Testis (tissue), 3 donors: ENCODE data around the gene SLC24A3. TPM values are rescaled to one million over a fixed set of nuclear protein-coding genes. Genes with fewer than 3 reads are reported as not detected.

ENCODE experiments used
- DNase-seq: peaks from one replicate; pipeline ENCODE4 v3.0.0-alpha.2; 2019
- H3K27ac ChIP-seq, 2 donors: fragments of 200-600 bp; sonication (generic); one replicate each; pipeline ENCODE4 v1.5.1; 2019
- H3K27me3 ChIP-seq: fragments of 200-600 bp; sonication (generic); one replicate; pipeline ENCODE4 v1.5.1; 2019
- H3K36me3 ChIP-seq: fragments of 200-600 bp; sonication (generic); one replicate; pipeline ENCODE4 v1.5.1; 2017; ENCODE audit warnings: low read depth; ENCODE audit errors: missing control alignments
- H3K4me1 ChIP-seq: fragments of 200-600 bp; sonication (generic); one replicate; pipeline ENCODE4 v1.5.1; 2019
- H3K4me3 ChIP-seq, 2 donors: fragments of 200-600 bp; sonication (generic); one replicate each; pipeline ENCODE4 v1.5.1; 2017 to 2019
- H3K9me3 ChIP-seq: fragments of 200-600 bp; sonication (generic); one replicate; pipeline ENCODE4 v1.5.1; 2017
- POLR2A ChIP-seq: fragments of 450-650 bp; IDR thresholded peaks from one replicate; pipeline ENCODE4 v1.6.1; 2017; ENCODE audit warnings: antibody characterized with exemption, mild to moderate bottlenecking, moderate library complexity
- WGBS, 2 donors: methylation state at CpG; one replicate each; pipeline ENCODE4 v1.1.5; 2018; 5-methylcytosine and 5-hydroxymethylcytosine counted together
- intact Hi-C: fragments of 100-400 bp; cut with DNase I; formaldehyde crosslinking; loops from one replicate; pipeline ENCODE4 v1.15.1; 2023; ENCODE audit warnings: low total_unique reads
- polyA plus RNA-seq: library from polyadenylated mRNA; stranded (reverse); fragments of 350-450 nt; fragmentation: Illumina TruSeq; extraction: RNeasy Lipid Tissue Mini Kit (QIAGEN cat#74804); gene quantifications from one replicate; pipeline ENCODE4 v1.2.3, GENCODE V29; 2014; ENCODE audit warnings: low read depth, low replicate concordance; ENCODE audit not compliant: insufficient read depth
- total RNA-seq, 2 donors: library from RNA; depleted of rRNA; stranded (reverse); fragments of >200 nt; gene quantifications; one replicate each; pipeline ENCODE4 v1.2.3, GENCODE V29; 2016
- TF ChIP-seq, protein P1 (sequence below), 3 experiments: fragments of 450-650 bp in 2 of 3; fragments of 200-600 bp in 1 of 3; sonication (generic) in 1 of 3; IDR thresholded peaks; one replicate each; pipeline ENCODE4 v1.5.1; 2016 to 2019; ENCODE audit warnings: antibody characterized with exemption in 3 of 3, mild to moderate bottlenecking in 2 of 3, moderate library complexity in 1 of 3

Gene SLC24A3
- total and polyA plus RNA-seq, 3 donors from 2014 or later, result 2.4 to 4.5 (median 3.8) TPM

DNA sequence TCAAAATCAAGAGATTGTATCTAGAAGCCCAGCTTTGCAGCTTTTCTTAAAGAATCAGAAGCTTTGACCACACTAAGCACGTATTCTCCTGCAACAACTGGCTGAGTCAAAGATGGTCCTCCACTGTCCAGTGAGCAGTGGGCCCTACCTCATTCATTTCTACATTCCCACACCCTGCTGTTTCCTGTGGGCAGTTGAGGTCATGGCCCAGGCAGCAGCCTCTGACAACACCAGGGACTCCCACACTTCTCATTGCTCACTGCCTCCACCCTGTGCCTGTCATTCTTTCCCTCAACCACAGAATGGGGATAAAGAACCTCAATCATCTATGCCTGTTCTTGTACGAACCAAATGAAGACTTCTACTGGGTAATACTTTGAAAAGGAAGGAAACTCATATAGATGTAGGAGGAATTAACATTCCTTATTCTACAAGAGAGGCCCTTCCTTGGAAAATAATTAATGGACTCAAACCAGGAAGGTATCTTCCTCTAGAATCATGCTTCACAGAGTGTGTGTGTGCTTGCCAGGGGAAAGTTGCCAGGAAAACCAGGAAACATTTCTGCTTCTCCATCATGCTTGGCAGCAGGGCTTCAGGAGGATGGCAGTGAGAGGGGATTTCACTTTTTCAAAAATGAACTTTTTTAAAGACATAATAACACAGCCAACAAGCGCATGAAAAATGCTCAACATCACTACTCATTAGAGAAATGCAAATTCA is 353.9 kb downstream of the SLC24A3 start:
- Histone ChIP-seq H3K4me3 (no peak overlapping the region), H3K4me1 (no peaks in the 10 kb centered on the region), H3K36me3 (no peaks in the 10 kb centered on the region), H3K27me3 (no peaks in the 10 kb centered on the region), H3K27ac (no peak overlapping the region), H3K9me3 (no peaks in the 10 kb centered on the region)
- DNase-seq, result peak; percentile 19
- TF ChIP-seq, protein P1, sequence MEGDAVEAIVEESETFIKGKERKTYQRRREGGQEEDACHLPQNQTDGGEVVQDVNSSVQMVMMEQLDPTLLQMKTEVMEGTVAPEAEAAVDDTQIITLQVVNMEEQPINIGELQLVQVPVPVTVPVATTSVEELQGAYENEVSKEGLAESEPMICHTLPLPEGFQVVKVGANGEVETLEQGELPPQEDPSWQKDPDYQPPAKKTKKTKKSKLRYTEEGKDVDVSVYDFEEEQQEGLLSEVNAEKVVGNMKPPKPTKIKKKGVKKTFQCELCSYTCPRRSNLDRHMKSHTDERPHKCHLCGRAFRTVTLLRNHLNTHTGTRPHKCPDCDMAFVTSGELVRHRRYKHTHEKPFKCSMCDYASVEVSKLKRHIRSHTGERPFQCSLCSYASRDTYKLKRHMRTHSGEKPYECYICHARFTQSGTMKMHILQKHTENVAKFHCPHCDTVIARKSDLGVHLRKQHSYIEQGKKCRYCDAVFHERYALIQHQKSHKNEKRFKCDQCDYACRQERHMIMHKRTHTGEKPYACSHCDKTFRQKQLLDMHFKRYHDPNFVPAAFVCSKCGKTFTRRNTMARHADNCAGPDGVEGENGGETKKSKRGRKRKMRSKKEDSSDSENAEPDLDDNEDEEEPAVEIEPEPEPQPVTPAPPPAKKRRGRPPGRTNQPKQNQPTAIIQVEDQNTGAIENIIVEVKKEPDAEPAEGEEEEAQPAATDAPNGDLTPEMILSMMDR (IDR thresholded peaks at IDR 0.05), result no peak
- TF ChIP-seq POLR2A, result no peak
- WGBS, 2 donors, result 58 to 68% methylated on average over 3 of the region's 3 CpGs
- intact Hi-C loops, result no loop called here

GRCh38 chr20:19568128-19568527 is 355.7 kb downstream of the SLC24A3 start:
- Histone ChIP-seq H3K27ac (no peak overlapping the region), H3K9me3 (no peaks in the 10 kb centered on the region), H3K27me3 (no peaks in the 10 kb centered on the region), H3K4me3 (no peak overlapping the region), H3K36me3 (no peaks in the 10 kb centered on the region), H3K4me1 (no peaks in the 10 kb centered on the region)
- intact Hi-C loops, result no loop called here
- DNase-seq, result no peak
- WGBS, 2 donors, result 91% methylated on average over 2 of the region's 2 CpGs
- TF ChIP-seq POLR2A, result no peak
- TF ChIP-seq, protein P1 (IDR thresholded peaks at IDR 0.05), result no peak

DNA sequence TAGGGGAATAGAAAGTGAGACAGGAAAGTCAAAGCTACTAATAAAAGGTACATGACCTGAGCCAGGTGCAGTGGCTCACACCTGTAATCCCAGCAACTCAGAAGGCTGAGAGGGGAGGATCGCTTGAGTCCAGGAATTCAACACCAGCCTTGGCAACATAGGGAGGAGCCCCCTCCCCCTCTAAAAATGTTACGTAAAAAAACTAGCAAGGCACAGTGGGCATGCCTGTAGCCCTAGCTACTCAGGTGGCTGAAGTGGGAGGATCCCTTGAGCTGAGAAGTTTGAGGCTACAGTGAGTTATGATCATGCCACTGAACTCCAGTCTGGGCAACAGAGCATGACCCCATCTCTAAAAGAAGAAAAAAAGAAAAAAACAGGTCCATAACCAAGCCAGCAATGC is 359.6 kb downstream of the SLC24A3 start:
- intact Hi-C loops, result no loop called here
- H3K27ac ChIP-seq, result no peak overlapping the region
- no peak overlapping the region for H3K4me3 ChIP-seq
- no peaks in the 10 kb centered on the region for H3K9me3 ChIP-seq
- no peaks in the 10 kb centered on the region for H3K27me3 ChIP-seq
- DNase-seq, result no peak
- H3K4me1 ChIP-seq, result no peaks in the 10 kb centered on the region
- 65 to 85% methylated on average over 2 of the region's 2 CpGs for WGBS, 2 donors
- H3K36me3 ChIP-seq, result no peaks in the 10 kb centered on the region
- TF ChIP-seq, protein P1 (IDR thresholded peaks at IDR 0.05), result no peak
- TF ChIP-seq POLR2A, result no peak

DNA sequence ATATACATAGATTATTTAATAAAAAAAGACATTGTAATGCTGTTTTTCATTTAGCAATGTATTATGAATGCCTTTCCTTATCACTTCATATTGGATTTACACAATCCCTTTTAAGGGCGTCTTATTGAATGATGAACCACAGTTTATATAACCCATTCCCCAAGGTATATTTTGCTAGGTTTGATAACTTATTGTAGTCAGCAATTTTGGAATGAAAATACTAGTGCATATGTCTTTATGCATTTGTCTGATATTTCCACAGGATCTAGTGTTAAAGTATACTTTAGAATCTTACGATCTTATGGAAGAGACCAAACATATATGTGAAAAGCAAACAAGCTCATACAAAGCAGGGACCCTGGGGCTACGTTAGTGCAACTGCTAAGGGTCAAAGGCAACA is 365.2 kb downstream of the SLC24A3 start:
- 88 to 93% methylated on average over 3 of the region's 3 CpGs for WGBS, 2 donors
- TF ChIP-seq POLR2A, result no peak
- TF ChIP-seq, protein P1 (IDR thresholded peaks at IDR 0.05), result no peak
- Histone ChIP-seq H3K9me3 (no peaks in the 10 kb centered on the region), H3K4me1 (no peaks in the 10 kb centered on the region), H3K27me3 (no peaks in the 10 kb centered on the region), H3K36me3 (no peaks in the 10 kb centered on the region), H3K27ac (no peak overlapping the region), H3K4me3 (no peak overlapping the region)
- no peak for DNase-seq
- intact Hi-C loops, result no loop called here

DNA sequence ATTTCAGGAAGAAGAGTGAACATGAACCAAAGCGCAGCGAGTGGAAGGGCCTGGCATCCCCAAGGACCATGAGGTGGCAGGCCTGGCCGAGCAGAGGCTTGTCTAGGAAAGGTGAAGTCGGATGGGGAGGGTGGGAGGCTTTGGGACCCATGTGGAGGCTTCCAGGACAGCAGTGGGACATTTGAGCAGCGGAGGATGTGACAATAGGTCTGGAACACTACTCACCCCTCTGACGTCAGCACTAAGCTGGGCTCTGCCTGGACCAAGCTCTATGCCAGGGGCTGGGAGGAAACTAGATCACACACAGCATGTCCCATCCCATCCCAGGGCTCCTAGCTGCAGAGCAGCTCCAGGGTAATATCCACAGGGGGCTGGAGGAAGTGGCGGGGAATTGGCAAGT is 370.3 kb downstream of the SLC24A3 start:
- H3K4me3 ChIP-seq, result no peak overlapping the region
- DNase-seq, result no peak
- H3K9me3 ChIP-seq, result no peaks in the 10 kb centered on the region
- intact Hi-C loops, result loop anchor here (10.0 kb wide), 1 partner anchor 368 kb away; the partner anchor contains the start of gene SLC24A3
- TF ChIP-seq POLR2A, result no peak
- TF ChIP-seq, protein P1 (IDR thresholded peaks at IDR 0.05), result no peak
- 82 to 85% methylated on average over 6 to 7 of the region's 7 CpGs for WGBS, 2 donors
- no peaks in the 10 kb centered on the region for H3K27me3 ChIP-seq
- H3K27ac ChIP-seq, result no peak overlapping the region
- H3K36me3 ChIP-seq, result no peaks in the 10 kb centered on the region
- H3K4me1 ChIP-seq, result no peaks in the 10 kb centered on the region
